ENCODE results near the gene CXCR4.

Gene CXCR4

DNA sequence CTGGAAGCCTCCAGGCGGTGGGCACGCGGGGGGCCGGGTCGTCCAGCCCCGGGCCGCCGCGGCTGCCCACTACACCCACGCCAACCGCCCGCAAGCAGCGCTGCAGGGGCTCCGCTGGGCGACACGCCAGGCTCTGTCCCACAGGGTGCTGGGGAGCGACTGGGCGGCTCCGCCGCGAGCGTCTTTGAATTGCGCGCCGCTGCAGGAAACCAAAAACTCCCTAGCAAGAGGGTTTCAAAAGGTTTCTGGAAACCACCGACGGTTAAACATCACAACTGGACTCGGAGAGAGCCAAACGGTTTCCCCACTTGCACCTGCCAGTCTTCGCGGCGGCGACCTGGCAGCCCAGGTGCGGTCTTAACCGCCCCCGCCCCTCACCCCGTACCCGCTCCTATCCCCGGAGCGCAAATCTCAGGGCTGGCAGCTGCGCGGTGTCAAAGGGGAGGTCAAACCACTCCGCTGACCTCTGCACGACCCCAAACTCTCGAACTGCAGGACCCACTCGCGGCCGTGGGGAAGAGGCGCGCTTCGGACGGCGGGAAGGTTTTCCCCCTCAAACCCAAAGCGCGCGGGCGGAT lies 1.0 kb downstream of the CXCR4 start (continued):
- TF ChIP-seq, protein P1, sequence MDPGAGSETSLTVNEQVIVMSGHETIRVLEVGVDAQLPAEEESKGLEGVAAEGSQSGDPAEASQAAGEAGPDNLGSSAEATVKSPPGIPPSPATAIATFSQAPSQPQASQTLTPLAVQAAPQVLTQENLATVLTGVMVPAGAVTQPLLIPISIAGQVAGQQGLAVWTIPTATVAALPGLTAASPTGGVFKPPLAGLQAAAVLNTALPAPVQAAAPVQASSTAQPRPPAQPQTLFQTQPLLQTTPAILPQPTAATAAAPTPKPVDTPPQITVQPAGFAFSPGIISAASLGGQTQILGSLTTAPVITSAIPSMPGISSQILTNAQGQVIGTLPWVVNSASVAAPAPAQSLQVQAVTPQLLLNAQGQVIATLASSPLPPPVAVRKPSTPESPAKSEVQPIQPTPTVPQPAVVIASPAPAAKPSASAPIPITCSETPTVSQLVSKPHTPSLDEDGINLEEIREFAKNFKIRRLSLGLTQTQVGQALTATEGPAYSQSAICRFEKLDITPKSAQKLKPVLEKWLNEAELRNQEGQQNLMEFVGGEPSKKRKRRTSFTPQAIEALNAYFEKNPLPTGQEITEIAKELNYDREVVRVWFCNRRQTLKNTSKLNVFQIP (CRISPR knock-in tag; IDR thresholded peaks at IDR 0.05; ENCODE audit: borderline replicate concordance, low read depth) = no peak
- TF ChIP-seq ESRRG (CRISPR knock-in tag; IDR thresholded peaks at IDR 0.05) (no peak), ZNF8 (CRISPR knock-in tag; IDR thresholded peaks at IDR 0.05) (no peak), ISL1 (CRISPR knock-in tag; IDR thresholded peaks at IDR 0.05) (no peak), SNAI2 (CRISPR knock-in tag; IDR thresholded peaks at IDR 0.05) (no peak), ZNF565 (CRISPR knock-in tag; conservative IDR thresholded peaks at IDR 0.05; ENCODE audit: low read depth) (no peak)
- TF ChIP-seq, protein P2, sequence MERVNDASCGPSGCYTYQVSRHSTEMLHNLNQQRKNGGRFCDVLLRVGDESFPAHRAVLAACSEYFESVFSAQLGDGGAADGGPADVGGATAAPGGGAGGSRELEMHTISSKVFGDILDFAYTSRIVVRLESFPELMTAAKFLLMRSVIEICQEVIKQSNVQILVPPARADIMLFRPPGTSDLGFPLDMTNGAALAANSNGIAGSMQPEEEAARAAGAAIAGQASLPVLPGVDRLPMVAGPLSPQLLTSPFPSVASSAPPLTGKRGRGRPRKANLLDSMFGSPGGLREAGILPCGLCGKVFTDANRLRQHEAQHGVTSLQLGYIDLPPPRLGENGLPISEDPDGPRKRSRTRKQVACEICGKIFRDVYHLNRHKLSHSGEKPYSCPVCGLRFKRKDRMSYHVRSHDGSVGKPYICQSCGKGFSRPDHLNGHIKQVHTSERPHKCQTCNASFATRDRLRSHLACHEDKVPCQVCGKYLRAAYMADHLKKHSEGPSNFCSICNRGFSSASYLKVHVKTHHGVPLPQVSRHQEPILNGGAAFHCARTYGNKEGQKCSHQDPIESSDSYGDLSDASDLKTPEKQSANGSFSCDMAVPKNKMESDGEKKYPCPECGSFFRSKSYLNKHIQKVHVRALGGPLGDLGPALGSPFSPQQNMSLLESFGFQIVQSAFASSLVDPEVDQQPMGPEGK (CRISPR knock-in tag; IDR thresholded peaks at IDR 0.05; ENCODE audit: borderline replicate concordance) = no peak
- TF ChIP-seq, protein P3, sequence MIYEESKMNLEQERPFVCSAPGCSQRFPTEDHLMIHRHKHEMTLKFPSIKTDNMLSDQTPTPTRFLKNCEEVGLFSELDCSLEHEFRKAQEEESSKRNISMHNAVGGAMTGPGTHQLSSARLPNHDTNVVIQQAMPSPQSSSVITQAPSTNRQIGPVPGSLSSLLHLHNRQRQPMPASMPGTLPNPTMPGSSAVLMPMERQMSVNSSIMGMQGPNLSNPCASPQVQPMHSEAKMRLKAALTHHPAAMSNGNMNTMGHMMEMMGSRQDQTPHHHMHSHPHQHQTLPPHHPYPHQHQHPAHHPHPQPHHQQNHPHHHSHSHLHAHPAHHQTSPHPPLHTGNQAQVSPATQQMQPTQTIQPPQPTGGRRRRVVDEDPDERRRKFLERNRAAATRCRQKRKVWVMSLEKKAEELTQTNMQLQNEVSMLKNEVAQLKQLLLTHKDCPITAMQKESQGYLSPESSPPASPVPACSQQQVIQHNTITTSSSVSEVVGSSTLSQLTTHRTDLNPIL (CRISPR knock-in tag; IDR thresholded peaks at IDR 0.05; ENCODE audit: low read depth) = no peak

DNA sequence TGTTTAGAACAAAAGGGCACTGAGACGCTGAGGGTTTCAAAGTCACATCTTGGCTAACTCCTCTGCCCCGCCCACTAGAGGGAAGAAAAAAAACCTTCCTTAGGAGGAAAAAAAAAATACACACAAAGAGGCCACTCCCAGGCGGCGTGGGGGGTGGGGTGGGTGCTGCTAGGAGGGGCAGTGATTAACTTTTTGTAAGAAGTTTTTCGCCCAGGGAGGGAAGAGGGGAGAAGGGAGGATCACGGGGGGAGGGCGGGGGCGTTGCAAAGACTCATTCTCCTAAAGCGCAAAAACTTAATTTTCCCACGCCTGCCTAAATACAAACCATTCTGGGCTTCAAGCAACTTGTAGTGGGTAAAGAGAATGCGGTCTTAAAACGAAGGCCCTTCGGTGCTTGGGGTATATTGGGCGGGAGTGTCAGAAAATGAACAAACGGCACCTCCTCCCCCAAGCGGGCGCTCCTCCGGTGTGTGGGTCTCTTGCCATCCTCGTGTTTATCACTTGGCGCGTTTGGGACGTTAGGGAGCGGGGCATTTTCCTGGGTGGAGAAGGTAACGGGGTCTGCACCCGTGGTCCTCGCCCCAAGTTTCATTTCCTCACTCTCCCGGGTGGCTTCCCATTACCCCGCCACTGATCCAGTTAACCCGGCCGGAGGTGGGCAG lies 1.7 kb downstream of the CXCR4 start:
- no peak for TF ChIP-seq GLIS3 (CRISPR knock-in tag; IDR thresholded peaks at IDR 0.05)
- no peak for TF ChIP-seq ZNF8 (CRISPR knock-in tag; IDR thresholded peaks at IDR 0.05)
- no peak for TF ChIP-seq ZFP3 (CRISPR knock-in tag; IDR thresholded peaks at IDR 0.05)
- no peak for ATAC-seq

DNA sequence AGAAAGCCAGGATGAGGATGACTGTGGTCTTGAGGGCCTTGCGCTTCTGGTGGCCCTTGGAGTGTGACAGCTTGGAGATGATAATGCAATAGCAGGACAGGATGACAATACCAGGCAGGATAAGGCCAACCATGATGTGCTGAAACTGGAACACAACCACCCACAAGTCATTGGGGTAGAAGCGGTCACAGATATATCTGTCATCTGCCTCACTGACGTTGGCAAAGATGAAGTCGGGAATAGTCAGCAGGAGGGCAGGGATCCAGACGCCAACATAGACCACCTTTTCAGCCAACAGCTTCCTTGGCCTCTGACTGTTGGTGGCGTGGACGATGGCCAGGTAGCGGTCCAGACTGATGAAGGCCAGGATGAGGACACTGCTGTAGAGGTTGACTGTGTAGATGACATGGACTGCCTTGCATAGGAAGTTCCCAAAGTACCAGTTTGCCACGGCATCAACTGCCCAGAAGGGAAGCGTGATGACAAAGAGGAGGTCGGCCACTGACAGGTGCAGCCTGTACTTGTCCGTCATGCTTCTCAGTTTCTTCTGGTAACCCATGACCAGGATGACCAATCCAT lies 2.7 kb downstream of the CXCR4 start:
- no peak for ATAC-seq

More for the DNA sequence above, 2.7 kb downstream of the CXCR4 start:
- no peak for TF ChIP-seq CSDC2 (CRISPR knock-in tag; IDR thresholded peaks at IDR 0.05)
- TF ChIP-seq, protein P2 (CRISPR knock-in tag; IDR thresholded peaks at IDR 0.05; ENCODE audit: borderline replicate concordance) = no peak
- TF ChIP-seq ZNF70 (CRISPR knock-in tag; IDR thresholded peaks at IDR 0.05) = no peak
- TF ChIP-seq TOX (CRISPR knock-in tag; IDR thresholded peaks at IDR 0.05; ENCODE audit: borderline replicate concordance) = no peak
- TF ChIP-seq PPARA (CRISPR knock-in tag; IDR thresholded peaks at IDR 0.05; ENCODE audit: borderline replicate concordance) = no peak
- no peak for TF ChIP-seq ZFP30 (CRISPR knock-in tag; IDR thresholded peaks at IDR 0.05)
- no peak for TF ChIP-seq ESRRG (CRISPR knock-in tag; IDR thresholded peaks at IDR 0.05)
- no peak for TF ChIP-seq ZNF565 (CRISPR knock-in tag; conservative IDR thresholded peaks at IDR 0.05; ENCODE audit: low read depth)
- TF ChIP-seq, protein P3 (CRISPR knock-in tag; IDR thresholded peaks at IDR 0.05; ENCODE audit: low read depth) = no peak
- TF ChIP-seq, protein P4, sequence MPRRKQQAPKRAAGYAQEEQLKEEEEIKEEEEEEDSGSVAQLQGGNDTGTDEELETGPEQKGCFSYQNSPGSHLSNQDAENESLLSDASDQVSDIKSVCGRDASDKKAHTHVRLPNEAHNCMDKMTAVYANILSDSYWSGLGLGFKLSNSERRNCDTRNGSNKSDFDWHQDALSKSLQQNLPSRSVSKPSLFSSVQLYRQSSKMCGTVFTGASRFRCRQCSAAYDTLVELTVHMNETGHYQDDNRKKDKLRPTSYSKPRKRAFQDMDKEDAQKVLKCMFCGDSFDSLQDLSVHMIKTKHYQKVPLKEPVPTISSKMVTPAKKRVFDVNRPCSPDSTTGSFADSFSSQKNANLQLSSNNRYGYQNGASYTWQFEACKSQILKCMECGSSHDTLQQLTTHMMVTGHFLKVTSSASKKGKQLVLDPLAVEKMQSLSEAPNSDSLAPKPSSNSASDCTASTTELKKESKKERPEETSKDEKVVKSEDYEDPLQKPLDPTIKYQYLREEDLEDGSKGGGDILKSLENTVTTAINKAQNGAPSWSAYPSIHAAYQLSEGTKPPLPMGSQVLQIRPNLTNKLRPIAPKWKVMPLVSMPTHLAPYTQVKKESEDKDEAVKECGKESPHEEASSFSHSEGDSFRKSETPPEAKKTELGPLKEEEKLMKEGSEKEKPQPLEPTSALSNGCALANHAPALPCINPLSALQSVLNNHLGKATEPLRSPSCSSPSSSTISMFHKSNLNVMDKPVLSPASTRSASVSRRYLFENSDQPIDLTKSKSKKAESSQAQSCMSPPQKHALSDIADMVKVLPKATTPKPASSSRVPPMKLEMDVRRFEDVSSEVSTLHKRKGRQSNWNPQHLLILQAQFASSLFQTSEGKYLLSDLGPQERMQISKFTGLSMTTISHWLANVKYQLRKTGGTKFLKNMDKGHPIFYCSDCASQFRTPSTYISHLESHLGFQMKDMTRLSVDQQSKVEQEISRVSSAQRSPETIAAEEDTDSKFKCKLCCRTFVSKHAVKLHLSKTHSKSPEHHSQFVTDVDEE (CRISPR knock-in tag; IDR thresholded peaks at IDR 0.05) = no peak
- TF ChIP-seq, protein P1 (CRISPR knock-in tag; IDR thresholded peaks at IDR 0.05; ENCODE audit: borderline replicate concordance, low read depth) = no peak
- no peak for TF ChIP-seq ARNTL (CRISPR knock-in tag; IDR thresholded peaks at IDR 0.05; ENCODE audit: borderline replicate concordance, low read depth)
- no peak for TF ChIP-seq BACH2 (CRISPR knock-in tag; IDR thresholded peaks at IDR 0.05; ENCODE audit: borderline replicate concordance)
- no peak for TF ChIP-seq ZFP3 (CRISPR knock-in tag; IDR thresholded peaks at IDR 0.05)
- no peak for TF ChIP-seq GLIS3 (CRISPR knock-in tag; IDR thresholded peaks at IDR 0.05)
- no peak for TF ChIP-seq OSR1 (CRISPR knock-in tag; IDR thresholded peaks at IDR 0.05)
- TF ChIP-seq, protein P5, sequence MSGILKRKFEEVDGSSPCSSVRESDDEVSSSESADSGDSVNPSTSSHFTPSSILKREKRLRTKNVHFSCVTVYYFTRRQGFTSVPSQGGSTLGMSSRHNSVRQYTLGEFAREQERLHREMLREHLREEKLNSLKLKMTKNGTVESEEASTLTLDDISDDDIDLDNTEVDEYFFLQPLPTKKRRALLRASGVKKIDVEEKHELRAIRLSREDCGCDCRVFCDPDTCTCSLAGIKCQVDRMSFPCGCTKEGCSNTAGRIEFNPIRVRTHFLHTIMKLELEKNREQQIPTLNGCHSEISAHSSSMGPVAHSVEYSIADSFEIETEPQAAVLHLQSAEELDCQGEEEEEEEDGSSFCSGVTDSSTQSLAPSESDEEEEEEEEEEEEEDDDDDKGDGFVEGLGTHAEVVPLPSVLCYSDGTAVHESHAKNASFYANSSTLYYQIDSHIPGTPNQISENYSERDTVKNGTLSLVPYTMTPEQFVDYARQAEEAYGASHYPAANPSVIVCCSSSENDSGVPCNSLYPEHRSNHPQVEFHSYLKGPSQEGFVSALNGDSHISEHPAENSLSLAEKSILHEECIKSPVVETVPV (CRISPR knock-in tag; IDR thresholded peaks at IDR 0.05) = no peak
- TF ChIP-seq ISL1 (CRISPR knock-in tag; IDR thresholded peaks at IDR 0.05) = no peak
- TF ChIP-seq ZNF8 (CRISPR knock-in tag; IDR thresholded peaks at IDR 0.05) = no peak
- TF ChIP-seq TCF4 (CRISPR knock-in tag; IDR thresholded peaks at IDR 0.05; ENCODE audit: borderline replicate concordance) = no peak

Measured in SK-N-SH treated with all-trans-retinoic acid at 6 μM for 48 hours (cell line).